ENCODE data around the gene IVNS1ABP.

IVNS1ABP gene

DNA sequence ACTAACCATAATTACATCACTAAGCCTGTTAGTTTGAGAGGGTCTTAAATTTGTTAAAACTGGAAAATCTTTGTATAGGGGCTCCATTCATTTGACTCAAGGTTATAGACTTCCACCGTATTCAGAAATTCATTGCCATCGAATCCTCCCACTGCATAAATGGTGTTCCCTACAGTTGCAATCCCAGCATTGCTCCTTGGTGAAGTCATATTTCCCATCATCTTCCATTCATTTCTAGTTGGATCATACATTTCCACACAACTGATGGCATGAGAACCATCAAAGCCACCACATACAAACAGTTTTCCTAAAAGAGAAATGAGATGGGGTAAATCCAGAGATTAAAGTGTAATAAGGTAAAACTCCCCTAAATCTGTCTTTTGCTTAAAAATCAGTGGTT is 19.1 kb downstream of the IVNS1ABP start:
- no peak for DNase-seq (ENCODE audit: low read depth, low spot score)
- no peak overlapping the region for H3K27ac ChIP-seq

DNA sequence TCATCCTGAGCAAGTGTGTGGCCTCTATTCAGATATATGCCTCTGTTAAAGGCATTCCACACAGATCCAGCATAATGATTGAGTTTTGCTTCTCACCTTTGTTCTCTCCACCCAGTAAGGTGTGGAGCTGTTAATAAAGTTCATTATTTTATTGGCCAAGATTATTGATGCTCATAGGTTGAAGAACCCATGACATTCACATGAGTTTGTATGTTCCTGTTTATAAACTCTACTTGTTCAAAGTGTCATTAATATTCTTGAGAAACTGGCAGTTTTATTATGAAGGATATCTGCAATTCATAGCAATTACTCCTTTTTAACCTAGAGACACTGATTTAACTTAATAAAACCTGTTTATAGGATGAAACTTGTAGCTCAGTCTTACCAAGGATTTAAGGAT is 22.0 kb downstream of the IVNS1ABP start:
- H3K27ac ChIP-seq = no peak overlapping the region
- no peak for DNase-seq (ENCODE audit: low read depth, low spot score)

DNA sequence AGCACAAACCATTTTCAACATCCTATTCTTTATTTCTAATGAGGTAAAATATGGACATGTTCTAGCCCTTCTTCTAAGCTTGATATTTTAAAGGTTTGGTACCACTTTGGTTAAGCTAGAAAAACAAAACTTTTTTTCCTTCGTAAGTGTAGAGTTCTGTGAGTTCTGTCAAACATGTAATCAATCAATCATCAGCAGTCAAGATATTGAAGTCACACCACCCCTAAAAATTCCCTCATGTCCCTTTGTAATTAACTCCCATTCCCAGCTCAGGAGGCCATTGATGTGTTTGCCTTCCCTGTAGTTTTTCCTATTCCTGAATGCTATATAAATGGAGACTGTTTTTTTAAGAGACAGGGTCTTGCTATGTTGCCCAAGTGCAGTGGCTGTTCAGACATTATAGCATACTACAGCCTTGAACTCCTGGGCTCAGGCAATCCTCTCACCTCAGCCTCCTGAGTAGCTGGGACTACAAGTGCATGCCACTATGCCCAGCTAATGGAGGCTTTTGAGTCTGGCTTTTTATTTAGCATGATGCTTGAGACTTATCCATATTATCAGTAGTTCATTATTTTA is 23.0 kb downstream of the IVNS1ABP start:
- H3K27ac ChIP-seq = no peak overlapping the region
- no peak for DNase-seq (ENCODE audit: low read depth, low spot score)

DNA sequence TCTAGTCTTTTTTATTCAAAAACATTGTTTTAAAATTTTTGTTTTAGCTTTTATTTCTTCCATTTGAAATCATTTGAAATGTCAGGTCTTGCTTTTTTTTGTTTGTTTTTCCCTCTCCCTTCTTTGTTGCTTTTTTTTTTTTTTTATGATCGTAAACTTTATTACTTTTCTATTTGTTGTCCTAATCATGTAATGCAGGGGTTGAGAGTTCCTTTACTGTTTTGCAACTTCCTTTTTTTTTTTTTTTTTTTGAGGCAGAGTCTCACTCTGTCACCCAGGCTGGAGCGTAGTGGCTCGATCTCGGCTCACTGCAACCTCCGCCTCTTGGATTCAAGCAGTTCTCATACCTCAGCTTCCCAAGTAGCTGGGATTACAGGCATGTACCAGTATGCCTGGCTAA is 24.8 kb downstream of the IVNS1ABP start:
- no peak overlapping the region for H3K27ac ChIP-seq
- DNase-seq (ENCODE audit: low read depth, low spot score) = no peak

DNA sequence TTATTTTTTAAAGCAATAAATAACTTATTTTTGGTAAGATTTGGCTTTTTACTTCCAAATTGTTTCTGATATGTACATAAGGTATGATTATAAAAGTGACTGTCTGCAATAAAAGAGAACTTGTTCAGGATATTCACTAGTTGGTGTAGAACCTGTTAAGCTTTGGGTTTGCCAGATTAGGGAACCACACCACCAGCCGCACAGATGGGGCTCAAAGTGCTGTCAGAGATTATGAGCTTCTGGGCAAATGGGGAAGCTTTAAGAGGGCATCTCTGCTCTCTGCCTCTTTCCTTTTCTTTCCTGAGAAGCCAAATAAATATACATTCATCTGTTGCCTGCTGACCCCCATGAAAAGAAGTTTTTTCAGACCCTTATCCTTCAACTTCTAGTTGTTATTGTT is 25.4 kb downstream of the IVNS1ABP start:
- no peak overlapping the region for H3K27ac ChIP-seq
- DNase-seq (ENCODE audit: low read depth, low spot score) = no peak

DNA sequence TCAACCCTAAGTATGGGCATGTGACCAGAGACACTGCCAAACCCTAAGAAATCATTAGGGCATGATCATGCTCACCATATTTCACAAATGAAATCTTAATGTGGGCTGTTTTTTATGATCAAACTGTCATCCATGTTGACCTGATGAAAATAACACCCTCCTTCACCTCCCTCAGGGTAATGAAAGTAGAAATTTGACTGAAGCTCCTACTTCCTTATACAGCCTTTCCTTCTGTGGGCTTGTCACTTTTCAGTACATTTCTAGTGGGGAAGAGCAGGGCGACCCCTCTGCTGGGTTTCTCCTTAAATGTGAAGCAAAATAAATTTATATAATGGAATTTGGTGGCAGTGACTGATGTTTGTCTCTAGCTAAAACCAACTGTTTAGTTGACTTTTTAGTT is 25.9 kb downstream of the IVNS1ABP start:
- DNase-seq (ENCODE audit: low read depth, low spot score) = no peak
- no peak overlapping the region for H3K27ac ChIP-seq

DNA sequence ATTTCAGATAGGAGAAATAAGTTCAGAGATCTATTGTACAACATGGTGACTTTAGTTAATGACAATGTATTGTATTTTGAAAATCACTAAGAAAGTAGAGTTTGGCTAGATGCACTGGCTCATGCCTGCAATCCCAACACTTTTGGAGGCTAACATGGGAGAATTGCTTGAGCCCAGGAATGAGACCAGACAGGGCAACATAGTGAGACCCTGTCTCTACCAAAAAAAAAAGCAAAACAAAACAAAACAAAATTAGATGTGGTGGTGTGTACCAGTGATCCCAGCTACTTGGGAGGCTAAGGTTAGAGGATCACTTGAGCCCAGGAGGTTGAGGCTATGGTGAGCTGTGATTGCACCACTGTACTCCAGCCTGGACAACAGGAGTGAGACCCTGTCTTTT is 27.2 kb downstream of the IVNS1ABP start:
- DNase-seq (ENCODE audit: low read depth, low spot score) = no peak
- H3K27ac ChIP-seq = no peak overlapping the region

DNA sequence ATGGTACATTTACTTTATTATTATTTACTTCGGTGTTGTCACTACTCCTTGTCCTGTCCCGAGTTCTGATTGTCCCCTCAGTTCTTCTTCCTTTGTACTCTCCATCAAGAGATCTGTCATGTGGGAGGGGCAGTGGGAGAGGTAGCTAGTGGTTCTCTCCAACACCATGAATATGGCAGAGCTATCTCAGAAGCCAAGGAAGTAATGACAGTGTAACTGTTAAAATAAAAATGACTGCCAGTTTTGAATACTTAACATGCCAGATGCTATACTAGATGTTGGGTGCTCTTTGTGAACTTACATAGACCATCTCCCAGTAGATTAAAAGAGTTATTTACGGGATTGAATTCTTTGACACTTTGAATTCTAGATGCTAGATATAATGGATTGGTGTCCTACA is 28.6 kb downstream of the IVNS1ABP start:
- DNase-seq (ENCODE audit: low read depth, low spot score) = no peak
- no peak overlapping the region for H3K27ac ChIP-seq

DNA sequence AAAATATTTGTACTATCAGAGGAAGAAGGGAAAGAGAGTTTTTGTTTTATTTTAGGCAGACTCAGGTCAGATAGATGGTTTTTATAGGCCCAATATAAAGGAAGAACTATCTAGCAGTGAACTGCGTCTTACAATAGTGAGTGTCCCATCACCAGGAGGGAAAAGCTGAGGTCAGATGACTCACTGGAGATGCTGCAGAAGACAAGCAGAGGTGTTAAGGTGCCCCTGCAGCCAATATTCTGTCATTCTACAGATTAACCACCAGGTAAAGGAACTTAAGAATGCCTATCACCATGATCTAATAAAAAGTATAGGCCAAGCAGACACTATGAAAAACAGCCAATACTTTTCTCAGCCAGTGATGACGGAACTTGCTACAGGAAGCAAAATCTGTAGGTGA is 29.6 kb downstream of the IVNS1ABP start:
- no peak for DNase-seq (ENCODE audit: low read depth, low spot score)
- no peak overlapping the region for H3K27ac ChIP-seq

DNA sequence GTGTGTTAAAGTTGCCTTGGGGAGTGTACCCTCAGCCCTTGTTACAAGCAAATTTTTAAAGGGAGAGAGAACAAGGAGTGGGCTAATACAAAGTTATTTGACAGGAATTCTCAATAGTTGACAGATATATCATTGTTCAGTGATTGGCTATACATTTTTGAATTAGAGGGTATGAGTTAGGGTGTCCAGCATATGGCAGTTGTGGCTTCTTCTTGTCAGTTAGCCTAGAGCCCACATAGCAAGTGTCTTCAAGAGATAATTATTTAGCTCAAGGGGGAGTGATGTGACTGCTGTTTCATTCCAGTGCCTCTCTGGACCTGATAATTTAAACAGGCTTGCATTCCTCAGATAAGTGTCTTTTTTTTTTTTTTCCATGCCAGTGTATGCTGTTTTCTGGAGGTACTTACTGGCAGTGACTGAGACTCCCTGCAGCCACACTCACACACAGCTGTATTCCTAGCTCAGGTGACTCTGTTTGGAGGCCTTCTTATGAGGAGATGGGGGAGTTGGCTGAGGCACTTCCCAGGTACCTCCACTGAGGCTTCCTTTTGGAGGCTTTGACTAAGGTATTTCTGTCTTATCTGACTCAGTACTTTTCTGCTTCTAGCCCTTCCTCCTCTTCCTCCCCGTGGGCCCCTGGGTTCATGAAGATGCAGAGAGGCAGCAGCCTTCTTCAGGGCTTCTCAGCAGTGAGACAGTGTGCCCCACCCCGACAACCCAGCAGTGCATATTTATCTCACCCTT is 32.3 kb downstream of the IVNS1ABP start:
- H3K27ac ChIP-seq = no peak overlapping the region
- DNase-seq (ENCODE audit: low read depth, low spot score) = no peak

DNA sequence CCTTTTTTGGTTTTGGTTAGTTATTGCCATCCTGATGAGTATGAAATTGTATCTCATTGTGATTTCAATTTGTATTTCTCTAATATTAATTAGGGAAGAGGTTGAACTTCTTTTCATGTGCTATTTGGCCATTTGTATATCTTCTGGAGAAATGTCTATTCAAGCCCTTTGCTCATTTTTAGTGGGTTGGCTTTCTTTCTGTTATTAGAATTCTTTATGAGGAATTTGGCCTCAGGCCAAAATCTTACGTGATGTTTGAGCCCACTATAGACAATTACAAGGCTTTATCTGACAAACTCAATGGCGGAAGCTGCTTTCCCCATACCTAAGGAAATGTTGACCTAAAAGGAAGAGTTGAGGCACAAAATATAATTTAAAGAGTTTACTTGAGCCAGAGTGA is 32.9 kb downstream of the IVNS1ABP start:
- no peak overlapping the region for H3K27ac ChIP-seq
- DNase-seq (ENCODE audit: low read depth, low spot score) = no peak

DNA sequence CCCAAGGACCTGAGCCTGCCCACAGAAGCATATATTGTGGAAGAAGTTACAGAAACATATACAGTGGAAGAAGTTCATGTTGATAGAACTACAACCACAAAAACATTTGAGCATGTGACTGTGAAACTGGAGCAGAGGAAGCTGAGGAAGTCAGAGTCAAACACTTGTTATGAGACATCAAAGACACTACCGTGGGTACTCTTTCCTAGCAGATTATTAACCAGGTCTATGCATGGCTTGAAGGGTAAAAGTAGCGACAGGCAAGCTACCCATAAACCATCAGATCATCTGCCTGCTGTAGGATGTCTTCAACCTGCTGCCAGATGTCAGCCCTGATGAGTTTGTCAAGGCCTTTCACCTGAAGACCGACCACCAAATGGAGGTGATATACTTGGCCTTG is 35.8 kb downstream of the IVNS1ABP start:
- no peak for DNase-seq (ENCODE audit: low read depth, low spot score)
- no peak overlapping the region for H3K27ac ChIP-seq

DNA sequence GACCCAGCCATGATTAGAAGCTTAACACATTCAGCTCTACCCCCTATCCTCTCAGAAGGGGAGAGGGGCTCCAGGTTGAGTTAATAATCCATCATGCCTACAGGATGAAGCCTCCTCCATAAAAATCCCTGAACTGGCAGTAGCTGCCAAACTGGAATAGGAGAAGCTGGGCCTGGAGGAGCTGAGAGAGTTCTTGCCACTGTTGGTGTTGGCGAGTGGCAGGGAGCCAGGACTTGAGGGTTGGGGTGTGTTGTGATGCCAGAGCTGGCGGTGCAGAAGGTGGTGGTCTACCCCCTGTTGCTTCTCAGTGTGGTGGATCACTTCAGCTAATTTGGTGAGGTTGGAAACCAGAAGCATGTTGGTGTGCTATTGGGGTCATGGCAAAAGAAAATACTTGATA is 36.5 kb downstream of the IVNS1ABP start:
- DNase-seq (ENCODE audit: low read depth, low spot score) = no peak
- no peak overlapping the region for H3K27ac ChIP-seq

DNA sequence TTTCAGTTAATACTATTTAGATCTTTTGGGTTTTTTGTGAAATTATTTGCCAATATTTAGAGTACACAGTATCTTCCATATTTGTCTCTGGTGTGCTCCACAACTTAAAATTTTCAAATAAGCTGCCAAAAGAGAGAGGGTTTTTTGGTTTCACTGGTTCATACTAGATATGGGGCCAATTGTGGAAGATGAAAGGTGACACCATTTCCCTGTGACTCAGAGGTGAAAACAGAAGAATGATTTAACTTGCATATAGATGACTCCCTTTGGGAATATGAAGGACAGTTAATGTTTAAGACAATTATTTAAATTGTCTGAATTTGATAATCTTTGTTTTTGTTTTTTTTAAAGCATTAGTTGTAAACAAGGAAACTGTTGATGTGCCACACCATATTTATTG is 37.5 kb downstream of the IVNS1ABP start:
- H3K27ac ChIP-seq = no peak overlapping the region
- DNase-seq (ENCODE audit: low read depth, low spot score) = no peak

DNA sequence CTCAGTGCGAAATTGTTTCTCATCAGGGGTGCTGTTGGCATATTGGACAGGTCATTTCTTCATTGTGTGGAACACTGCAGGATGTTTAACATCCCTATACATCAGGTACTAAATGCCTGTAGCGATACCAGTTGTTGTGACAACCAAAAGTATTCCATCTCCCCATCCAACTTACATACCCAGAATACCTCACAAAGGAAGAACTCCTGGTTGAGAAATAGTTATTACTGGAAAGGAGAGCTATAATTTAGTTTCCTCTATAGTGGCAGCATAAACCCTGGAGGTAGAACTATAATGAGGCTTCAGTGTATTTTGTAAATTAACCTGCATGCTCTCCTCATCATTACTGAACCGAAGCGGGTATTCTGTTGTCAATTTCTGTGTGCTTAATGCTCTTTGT is 45.1 kb downstream of the IVNS1ABP start:
- DNase-seq (ENCODE audit: low read depth, low spot score) = no peak
- no peak overlapping the region for H3K27ac ChIP-seq

DNA sequence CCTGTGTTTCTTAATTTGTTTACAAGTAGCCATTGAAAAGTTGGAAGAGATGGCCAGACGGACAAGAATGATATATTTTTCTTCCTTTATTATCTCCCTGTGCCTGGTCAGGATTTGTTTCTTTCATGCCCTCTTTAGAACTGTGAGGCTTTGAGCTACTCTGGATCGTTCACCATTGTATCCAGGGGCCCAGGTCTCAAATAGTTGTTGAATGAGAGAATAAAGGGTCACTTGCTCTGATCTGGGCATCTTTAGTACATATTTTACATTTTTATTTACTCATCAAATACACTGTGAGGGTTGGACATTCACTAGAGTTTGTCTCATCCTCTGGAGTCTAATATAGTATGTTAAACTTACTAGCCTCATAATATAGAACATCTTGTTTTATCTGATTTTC is 48.7 kb downstream of the IVNS1ABP start:
- DNase-seq (ENCODE audit: low read depth, low spot score) = no peak
- H3K27ac ChIP-seq = no peak overlapping the region

DNA sequence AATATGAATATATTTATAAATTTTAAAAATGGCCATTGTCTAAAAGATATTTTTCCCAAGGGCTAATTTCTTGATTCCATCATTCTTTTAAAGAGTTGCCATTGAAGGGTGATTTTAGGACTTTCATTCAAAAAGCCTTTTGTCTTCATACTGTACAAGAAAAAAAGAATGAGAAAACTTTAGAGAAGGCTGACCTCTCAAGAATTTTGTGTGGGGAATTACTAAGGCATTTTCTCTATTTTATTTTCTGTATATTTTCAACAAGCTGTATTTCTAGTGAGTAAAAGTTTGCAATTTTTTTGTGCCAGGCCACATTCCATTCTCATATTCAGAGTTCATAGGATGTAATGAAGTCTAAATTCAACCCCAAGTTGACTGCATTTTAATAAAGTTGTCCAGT is 49.3 kb downstream of the IVNS1ABP start:
- DNase-seq (ENCODE audit: low read depth, low spot score) = no peak
- no peak overlapping the region for H3K27ac ChIP-seq

DNA sequence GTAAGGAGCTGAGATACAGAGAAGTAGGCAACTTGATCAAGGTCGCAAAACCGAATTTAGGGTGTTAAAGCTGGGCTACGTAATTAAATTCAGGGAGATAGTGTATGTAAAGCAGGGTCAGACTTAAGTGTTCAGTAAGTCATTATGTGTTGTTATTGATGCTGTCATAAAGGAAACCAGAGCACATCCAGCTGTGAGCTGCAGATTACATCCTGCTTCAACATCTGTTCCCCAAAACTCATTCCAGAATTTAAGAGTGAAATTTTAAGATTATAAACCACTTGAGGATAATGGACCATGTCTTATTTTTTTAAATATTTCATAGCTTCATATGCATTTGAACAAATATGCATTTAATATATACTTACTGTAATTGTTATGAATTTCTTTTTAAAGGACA is 49.7 kb downstream of the IVNS1ABP start:
- DNase-seq (ENCODE audit: low read depth, low spot score) = no peak
- H3K27ac ChIP-seq = no peak overlapping the region

DNA sequence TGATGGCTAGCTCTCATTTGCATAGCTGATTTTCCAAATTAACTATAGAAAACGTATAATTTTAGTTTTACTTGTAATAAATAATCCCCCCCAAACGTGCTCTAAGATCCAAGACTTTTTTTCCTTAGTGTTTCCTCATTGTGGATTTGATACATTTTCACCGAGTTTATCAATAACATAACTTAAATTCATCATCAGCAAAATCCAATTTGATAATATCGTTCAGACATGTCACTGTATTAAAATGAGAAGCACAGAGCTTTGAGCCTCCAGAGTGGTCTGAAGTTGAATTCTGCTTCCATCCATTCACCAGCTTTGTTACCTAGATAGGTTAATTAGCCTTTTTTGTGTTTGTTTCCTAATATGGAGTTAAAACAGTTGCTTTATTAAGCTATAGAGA is 51.7 kb downstream of the IVNS1ABP start:
- no peak for DNase-seq (ENCODE audit: low read depth, low spot score)
- no peak overlapping the region for H3K27ac ChIP-seq

DNA sequence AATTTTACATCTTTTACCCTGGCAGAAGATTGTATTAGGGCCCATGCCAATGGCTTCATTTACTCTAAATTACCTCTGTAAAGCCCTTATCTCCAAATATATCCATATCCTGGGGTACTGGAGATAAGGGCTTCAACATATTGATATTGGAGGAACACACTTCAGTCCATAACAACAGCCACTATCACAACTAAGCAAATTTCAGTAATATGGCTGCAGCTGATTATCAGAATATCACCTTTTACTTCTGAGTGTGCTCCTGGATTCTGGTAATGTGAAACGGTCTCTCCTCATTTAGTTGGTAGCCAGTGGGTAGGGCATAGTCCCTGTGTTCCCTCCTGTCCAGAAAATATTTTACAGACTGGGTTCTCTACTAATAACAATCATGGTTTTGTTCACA is 53.3 kb downstream of the IVNS1ABP start:
- DNase-seq (ENCODE audit: low read depth, low spot score) = no peak
- H3K27ac ChIP-seq = no peak overlapping the region

DNA sequence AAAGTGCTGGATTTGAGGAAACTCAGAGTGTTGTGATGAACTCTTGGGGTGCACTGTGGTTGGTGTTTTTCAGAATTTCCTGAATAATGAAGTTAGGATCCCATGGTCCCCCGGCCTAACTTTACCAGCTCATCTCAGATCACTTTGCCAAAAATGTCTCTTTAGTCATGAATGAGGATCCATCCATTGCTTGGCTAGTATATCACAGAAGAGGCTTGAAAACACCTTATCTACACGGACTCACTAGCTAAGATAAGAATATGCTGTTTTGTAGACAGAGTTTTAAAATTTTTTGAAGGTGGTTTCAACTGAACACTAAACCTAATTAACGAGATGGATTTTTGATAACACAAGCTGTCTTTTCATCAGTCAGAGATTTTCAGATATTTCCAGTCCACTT is 53.8 kb downstream of the IVNS1ABP start:
- DNase-seq (ENCODE audit: low read depth, low spot score) = no peak
- H3K27ac ChIP-seq = no peak overlapping the region

DNA sequence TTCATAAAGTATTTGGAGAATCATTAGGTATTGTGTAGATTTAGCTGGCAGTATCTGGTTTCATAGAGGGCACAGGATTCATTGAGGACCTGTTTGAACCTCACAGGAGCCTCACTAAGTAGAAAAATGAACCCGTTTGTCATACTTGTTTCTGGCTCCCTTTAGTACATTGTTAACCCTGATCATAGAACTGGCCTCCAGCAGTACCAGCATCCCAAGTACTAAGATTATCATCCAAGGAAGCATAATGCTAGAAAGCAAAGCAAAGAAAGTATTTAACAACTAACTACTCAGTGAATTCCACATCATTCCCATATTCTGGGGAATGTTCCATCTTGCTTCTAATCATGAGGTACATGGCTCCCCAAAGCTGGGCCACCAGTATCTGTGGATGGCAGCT is 54.9 kb downstream of the IVNS1ABP start:
- no peak for DNase-seq (ENCODE audit: low read depth, low spot score)
- no peak overlapping the region for H3K27ac ChIP-seq

Data from epithelial cell of prostate (primary cell).